Measurements from ENCODE around the gene GUCY1B1.
"Not testable (repeated sequence)": the region's sequence is repeated elsewhere in the genome, so short reads cannot be mapped to it uniquely, and the experiment has no call there.

The GUCY1B1 gene

DNA sequence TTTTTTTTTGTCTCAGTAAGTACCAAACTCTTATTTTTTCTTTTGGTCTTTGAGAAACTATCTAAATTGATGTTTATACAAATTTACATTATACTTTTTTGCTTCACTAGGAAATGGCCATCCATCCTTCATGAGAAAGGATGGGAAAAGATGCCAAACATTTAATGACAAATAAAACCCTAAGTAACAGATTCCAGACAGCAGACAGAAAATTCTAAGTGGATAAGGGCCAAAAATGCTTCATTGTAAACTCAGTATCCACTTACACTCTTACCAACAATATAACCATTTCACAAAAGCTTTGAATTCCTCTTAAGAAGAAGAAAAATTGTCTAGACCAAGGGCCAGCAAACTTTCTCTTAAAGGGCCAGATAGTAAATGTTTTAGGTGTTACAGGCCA, 3.5 kb downstream of the GUCY1B1 start:
- DNase-seq: no peak

DNA sequence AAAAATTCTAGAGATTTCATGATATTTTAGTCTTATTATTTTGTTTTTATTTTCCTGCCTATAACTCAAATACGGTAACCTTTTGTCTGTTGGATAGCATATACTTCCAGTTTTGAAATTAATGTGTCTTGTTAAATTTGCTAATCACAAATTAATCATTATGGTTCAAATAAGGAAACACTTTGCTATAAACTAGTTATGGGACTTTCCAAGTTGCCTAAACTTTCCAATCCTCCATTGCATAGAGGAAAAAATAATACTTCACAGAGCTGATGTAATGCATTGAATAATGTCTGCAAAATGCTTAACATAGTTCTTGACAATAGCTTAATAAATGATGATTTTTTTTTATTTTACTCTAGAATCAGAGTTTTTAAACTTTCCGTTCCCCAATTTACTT, 4.7 kb downstream of the GUCY1B1 start:
- DNase-seq: no peak

DNA sequence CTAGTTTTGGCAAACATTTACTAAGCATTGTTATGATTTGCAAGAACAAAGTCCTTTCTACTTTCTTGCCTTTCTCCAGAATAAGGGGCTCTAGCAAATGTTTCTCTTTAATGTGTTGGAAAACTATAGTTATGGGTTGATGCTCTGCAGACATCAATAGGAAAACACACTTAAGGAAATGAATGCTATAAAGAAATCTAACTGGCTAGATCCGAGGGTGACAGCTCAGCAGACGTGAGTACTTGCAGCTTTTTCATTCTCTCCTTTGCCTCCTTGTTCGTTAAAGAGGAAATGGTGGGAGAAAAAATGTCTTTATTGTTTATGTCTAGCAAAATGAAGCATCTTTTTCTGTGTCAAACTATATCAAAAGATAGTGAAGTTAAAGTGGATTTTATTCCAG, 6.3 kb downstream of the GUCY1B1 start:
- DNase-seq: no peak

DNA sequence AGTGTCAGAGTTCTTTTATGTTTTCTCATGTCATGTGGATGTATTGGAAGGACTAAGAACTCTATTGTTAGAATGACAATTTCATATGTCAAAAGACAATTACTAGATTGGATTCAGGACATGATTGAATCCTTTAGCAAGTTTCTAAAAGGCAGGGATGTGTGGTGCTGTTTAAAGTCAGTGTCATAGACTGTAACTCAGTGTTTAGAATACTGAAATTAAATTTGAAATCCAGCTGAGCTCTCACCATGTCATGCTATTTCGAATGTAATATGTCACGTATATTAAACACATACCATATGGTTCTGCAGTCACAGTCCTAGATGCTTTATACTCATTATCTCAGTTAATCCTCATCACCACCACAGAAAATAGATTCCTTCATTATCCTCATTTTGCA, 7.8 kb downstream of the GUCY1B1 start:
- no peak for DNase-seq

DNA sequence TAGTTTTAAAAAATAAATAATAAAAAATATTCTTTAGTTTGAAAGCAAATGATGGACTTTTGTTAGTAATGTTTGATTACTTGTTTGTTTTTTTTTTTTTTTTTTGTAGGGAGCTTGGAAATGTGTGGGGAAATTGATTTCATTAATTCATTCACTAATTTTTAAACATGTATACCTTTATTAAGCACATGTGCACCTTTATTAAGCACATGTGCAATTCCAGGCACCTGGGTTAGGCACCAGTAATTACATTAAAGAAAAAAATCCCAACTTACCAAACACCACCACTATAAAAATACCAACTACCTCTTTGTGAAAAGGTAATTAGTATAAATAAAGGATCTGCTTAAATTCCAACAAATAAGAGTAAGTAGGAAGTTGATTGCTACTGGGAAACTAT, 9.5 kb downstream of the GUCY1B1 start:
- no peak for DNase-seq

DNA sequence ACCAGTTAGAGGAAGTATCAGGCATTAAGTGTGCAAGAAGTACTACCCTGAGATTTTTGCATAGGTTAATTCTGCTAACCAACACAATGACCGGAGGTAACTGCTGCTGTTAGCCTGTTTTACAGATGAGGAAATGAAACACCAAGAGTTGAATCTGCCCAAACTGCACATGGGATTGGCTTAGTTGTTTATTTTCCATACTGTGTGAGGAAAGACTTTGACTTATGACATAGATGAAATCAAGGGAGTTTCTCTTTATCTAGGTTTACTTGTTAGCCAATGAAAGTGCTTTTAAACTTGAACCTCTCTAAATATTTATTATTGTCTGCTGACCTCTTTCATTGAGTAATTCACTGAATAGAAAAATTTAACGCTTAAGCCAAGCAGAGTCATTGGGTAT, 10.3 kb downstream of the GUCY1B1 start:
- no peak for DNase-seq

DNA sequence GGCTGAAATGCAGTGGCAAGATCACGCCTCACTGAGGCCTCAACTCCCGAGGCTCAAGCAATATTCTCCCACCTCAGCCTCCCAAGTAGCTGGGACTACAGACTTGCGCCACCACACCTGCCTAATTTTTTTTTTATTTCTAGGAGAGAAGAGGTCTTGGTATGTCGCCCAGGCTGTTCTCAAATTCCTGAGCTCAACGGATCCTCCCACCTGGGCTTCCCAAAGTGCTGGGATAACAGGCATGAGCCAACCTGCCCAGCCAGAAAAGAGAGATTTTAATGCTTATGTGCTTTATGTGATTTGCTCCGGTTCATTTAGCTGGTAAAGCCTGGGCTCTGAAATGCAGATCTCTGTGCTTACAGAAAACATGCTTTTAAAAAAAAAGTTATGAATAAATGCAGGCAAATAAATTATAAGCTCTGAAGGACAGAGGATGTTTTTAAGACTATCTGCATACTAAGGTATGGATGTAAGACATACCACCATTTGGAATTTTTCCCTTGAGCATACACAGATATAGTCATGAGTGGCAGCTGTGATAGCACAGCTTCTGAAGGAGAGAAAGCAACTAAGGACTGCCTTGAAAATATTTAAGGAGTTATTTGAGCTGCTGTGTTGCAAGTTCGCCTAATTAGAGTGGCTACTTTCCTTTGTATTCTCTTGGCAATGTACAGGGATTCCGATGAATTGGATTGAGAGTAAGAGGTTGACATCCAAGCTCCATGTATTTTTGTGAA, 13.8 kb downstream of the GUCY1B1 start:
- DNase-seq: no peak

DNA sequence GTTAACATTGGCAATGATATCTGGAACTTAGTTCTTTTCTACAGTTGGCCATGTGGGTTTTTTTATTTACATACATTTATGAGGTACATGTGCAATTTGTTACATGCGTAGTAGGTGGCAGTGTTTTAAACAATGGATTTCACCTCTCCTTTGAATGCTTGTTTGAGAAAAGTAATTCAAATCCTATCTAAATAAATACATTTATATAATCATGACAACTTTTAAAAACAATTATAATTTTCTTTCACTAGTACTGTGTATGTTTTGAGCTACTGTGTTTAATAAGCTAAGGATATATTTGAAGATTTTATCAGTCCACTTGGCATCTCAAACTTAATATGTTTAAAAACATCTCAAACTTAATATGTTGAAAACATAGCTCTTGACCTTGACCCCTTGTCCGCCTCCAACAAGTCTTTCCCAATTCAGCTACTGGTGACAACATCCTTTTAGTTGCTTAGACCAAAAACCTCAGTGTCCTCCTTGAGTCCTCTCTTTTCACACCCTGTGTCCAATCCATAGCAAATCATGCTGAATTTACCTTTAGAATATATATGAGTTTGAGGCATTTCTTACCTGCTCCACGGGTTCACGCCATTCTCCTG, 14.5 kb downstream of the GUCY1B1 start:
- no peak for DNase-seq

DNA sequence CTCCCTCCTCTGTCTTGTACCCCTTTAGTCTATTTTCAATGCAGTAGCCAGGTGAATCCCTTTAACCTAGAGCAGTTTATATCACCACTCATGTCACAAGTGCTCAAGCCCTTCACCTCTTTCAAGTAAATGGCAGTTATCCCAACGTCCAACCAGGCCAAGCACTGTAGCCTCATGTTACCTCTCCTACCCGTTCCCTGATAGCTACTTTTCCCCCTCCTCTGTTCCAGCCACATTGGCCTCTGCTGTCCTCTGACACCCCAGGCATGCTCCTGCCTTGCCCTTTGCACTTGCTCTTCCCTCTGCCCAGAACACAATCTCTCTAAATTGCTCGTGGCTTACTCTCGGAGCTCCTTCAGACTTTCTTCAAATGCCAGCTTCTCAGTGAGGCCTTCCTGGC, 15.2 kb downstream of the GUCY1B1 start:
- no peak for DNase-seq

DNA sequence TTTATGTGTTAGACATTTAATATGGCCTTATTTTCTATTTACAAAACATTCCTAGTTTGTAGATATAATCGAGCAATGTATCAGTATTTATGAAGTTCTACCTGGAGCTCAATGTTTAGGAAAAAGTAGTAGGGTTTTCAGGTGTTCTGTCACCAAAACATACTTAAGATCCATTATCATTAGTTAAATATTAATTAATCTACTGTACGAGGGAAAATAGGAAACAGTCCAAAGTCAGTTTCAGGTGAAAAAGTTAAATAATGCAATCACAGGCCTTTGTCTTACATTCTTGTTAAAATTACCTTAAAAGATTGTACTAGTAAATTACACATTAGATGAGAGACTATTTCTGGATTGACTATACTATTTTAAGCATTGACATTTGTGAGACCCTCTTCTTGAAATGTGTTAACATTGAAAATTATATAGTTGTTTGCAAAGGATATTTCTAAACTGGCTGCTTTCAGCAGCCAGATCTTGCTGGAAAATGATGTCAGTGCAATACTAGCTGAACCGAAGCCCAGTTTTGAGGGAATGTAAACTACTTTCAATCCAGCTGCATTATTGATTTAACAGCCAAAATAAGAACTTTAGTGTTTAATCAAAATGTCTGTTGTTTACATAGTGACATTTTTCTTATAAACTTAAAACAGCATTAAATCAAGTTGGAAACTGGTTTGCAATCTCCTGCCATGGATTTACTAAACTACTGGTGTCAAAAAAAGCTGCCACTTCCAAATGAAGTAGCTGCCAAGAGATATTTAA, 19.3 kb downstream of the GUCY1B1 start:
- DNase-seq: no peak

DNA sequence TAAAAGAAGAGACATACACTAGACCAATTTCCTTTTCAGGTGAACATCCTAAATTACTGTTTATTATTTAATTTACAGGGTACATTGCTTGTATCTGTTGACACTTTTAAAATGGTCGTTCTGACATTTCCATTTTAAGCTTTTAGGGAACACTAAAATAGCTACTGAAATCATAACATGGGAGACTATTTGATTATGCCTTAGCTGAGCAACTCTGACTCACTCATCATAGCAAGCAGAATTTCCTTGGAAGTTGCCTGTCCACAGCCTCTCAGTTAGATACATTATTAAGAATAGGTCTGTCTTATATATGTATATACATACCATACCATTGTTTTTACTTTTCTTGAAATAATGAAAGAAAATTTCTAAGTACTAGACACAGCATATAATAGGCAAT, 22.0 kb downstream of the GUCY1B1 start:
- DNase-seq: no peak

DNA sequence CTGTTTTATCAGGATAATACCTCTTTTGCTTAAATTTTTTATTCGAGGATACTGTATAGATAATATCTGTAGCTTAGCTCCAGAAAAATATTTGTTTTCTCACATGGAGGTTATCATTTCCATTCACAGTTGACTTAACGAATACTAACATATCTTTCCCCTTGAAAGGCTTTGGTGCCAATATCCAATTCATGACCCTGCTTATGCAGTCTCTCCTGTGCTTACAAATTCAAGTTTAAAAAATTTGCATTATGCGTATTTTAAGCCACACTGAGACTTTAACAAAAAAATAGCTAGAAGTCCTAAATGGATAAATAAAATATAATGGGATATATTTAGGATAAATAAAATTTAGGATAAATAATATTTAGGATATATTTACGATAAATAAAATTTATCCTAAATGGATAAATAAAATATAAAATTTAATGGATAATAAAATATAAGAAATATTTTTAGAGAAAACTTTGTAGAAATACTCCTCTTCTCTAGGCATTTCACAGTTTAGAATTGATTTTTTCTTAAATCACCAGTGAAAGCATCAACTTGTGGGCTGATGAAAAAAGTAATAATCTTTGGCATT, 22.5 kb downstream of the GUCY1B1 start:
- no peak for DNase-seq

DNA sequence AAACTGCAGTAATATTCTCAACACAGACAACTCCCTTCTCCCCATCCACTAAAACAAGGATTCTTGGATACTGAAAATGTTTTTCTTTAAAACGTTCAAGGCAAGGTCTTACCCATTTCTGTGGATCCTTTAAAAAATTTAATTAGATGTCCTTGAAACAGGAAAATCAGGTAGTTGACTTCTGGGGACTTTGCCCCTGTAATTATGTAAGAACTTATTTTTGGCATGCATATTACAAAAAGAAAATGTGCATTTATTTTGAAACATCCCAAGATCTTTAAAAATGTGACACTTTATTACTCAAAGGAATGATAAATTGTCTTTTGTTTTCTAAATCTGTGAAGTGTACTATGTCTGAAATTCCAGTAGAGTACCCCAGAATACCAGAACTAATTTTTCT, 25.8 kb downstream of the GUCY1B1 start:
- DNase-seq: no peak

DNA sequence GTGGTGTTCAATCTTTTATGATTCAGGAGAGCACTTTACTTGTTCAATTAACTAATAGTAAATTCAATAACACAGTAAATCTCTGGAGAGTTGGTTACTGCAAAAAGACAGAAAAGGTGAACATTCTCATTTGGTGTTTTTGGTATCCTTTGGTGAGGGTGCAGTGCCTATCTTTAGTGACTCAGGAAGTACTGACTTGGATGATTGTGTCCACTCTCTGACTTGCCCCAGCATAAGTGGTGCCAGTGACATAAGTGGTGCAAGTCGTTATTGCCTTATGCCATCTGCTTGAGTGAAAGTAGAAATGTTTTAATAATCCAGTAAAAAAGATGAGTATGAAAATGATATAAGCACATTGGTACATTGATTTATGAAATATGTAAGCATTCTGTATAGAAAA, 27.0 kb downstream of the GUCY1B1 start:
- no peak for DNase-seq

DNA sequence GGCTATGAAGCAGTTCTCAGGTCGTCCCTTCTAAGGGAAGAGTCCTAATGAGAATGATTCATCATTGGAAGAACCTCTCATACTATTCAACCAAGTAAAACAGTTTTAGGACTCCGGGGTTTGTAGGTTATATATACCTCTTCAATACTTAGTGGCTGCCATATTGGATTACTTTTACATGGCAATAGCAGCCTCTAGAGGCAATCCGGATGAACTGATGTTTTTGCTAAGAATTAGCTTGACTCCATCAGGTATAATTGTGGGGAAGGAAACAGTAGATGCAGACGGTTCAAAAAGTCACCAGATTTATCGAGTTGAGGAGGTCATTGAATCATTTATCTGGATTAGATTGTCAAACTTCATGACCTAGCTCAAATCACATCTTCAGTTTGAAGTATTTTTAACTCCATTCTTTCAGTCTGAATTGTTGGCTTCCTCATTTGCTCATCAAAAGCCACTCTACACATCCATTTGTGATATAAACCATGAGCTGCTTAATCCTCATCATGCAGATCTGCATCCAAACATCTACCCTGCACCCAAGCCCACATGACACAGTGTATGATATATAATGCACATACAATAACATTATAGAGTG, 28.4 kb downstream of the GUCY1B1 start:
- DNase-seq: no peak

DNA sequence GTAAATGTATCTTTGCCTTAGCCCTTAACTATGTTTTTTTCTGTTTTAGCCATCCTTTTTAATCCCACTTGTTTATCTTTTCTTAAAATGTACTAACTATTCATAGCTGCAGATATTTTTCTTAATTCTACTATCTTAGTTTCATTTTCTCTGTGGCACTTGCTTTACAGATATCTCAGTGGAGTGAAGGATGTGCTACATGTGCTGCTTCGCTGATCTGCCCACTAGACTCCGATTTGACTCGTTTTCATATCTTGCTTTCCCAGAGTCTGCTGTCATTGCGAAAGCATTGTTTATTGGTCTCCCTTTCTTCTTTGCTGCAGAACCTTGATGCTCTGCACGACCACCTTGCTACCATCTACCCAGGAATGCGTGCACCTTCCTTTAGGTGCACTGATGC, 30.6 kb downstream of the GUCY1B1 start:
- DNase-seq: no peak

DNA sequence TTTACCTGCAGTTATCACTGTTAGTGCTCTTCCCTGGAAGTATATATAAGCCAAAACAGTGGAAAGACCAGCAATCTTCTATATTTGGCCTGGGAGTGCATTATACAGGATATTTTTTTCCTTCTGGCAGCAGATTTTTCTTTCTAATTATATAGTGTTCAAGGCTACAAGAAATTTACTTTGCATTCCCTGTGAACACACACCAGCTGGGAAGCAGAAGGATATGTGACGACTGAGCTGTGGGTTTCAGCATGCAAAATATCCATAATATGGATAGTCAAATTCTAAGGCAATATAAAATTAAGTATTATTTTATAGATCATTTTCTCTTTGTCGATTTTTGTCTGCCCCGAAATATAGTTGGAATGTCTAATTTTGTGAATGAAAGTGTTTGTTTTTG, 31.2 kb downstream of the GUCY1B1 start:
- DNase-seq: no peak

DNA sequence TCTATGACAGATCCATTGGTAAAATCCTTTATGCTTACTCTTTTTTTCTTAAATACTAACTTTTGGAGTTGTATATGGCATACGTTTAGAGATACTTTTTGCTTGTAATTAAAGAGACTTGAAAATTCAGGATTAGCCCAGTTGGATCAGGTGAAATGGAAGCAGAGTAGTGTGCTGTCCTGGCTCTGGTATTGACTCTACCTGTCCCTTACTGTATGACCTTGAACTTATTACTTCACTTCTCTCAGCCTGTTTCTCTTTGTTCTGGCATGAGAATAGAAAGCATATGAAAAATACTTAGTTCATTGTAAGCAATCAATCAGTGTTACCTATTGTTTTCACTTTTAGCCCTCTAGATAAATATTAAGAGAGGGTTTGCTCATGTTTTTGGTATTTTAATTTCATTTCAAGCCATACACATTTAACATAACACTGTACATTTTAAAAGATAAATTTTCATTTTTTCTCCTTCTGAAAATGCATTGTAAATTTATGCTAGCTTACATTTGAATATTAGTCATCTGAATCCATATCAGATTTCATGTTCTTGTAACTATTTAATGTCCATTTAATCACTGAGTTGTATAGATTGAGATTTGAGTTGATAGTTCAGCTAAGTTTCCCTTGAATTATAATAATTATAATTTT, 35.9 kb downstream of the GUCY1B1 start:
- DNase-seq: no peak

DNA sequence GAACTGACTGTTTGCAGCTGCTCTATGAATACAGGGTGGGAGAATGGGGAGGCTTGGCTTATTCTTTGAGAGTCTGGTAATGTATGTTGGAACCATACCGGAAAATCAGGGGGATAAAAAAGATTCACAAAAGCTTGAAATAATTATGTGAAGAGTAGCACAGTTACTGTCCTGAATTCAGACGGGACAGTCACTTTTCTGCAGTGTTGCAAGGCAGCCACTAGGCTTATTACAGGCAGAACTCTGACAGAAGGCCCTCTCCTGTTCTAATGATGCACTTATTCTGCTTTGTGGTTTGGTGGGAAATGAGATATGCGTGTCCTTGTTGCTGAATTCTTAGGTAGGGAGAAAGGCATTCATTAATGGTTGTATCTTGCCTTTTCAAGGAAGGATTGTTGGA, 37.2 kb downstream of the GUCY1B1 start:
- no peak for DNase-seq

DNA sequence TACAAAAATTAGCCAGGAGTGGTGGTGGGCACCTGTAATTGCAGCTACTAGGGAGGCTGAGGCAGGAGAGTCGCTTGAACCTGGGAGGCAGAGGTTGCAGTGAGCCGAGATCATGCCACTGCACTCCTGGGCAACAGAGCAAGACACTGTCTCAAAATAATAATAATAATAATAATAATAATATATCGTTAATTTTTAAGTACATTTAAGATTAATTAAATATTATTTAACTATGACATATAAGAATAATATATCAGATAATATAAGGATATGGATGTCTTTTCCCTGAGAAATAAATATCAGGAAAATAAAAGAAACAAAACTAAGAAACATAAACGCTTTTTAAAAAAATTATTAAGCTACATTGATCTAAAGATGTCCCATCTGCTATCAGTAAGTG, 38.8 kb downstream of the GUCY1B1 start:
- DNase-seq: not testable (repeated sequence)

DNA sequence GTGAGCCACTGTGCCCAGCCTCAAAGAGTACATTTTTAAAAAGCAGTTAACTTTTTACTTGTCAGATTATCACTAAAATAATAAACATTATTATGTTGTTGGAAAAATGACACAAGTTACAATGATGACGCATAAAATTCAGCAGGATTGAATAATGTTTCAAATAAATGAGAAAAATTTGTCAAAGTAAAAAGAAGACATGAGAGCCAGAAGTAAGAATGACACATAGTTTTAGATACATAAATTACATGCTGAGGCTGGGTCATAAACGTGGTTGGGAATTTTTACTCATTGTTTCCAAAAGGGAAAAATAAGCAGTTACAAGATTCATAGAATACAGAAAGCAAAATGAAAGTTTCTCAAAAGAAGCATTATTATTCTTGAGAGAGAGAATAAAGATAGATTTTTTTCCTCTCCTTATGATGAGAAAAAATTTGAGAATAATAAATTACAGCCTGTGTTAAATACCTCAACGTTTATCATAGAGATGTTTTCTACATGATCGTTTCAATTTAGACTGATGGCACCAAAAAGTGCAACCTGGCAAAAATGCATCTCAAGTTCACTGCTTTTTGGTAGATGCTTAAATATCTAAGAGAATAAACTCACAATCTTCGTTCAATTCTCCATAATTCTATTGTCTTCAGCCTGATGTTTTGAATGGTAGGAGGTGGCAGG, 40.4 kb downstream of the GUCY1B1 start:
- no peak for DNase-seq

DNA sequence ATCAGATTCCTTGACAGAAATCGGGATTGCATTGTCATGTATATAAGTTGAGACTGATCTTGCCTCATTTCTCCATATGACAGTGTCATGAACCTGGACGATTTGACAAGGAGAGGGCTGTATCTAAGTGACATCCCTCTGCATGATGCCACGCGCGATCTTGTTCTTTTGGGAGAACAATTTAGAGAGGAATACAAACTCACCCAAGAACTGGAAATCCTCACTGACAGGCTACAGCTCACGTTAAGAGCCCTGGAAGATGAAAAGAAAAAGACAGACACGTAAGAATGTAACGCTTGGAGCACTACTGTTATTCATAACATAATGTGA, 40.9 kb downstream of the GUCY1B1 start:
- DNase-seq: no peak
